BLaER1 treated with 17β-estradiol and CSF1 and Interleukin-3, amounts not matched to agents 10 nM and 100 nM (cell line): ENCODE results near the gene OR5K4.
"Not testable (repeated sequence)": the region's sequence is repeated elsewhere in the genome, so short reads cannot be mapped to it uniquely, and the experiment has no call there.

Source experiments
- H3K27ac ChIP-seq, 11 experiments: shearing (Covaris generic); formaldehyde crosslinking; 2 replicates each; pipeline ENCODE4 v1.8.1; 2022
- H3K27me3 ChIP-seq, 11 experiments: shearing (Covaris generic); formaldehyde crosslinking; 2 replicates each; pipeline ENCODE4 v1.8.1; 2022
- H3K36me3 ChIP-seq, 11 experiments: shearing (Covaris generic); formaldehyde crosslinking; 2 replicates each; pipeline ENCODE4 v1.8.1; 2022
- H3K4me1 ChIP-seq, 10 experiments: shearing (Covaris generic); formaldehyde crosslinking; 2 replicates each; pipeline ENCODE4 v1.8.1; 2022
- H3K4me2 ChIP-seq, 11 experiments: shearing (Covaris generic); formaldehyde crosslinking; 2 replicates each; pipeline ENCODE4 v1.8.1; 2022
- H3K4me3 ChIP-seq, 10 experiments: shearing (Covaris generic); formaldehyde crosslinking; 2 replicates each; pipeline ENCODE4 v1.8.1; 2022
- H3K9ac ChIP-seq, 11 experiments: shearing (Covaris generic); formaldehyde crosslinking; 2 replicates each; pipeline ENCODE4 v1.8.1; 2022
- H3K9me3 ChIP-seq, 11 experiments: shearing (Covaris generic); formaldehyde crosslinking; replicated peaks in 1 of 11; 2 replicates each; pipeline ENCODE4 v1.8.1; 2022
- H4K20me1 ChIP-seq, 11 experiments: shearing (Covaris generic); formaldehyde crosslinking; 2 replicates each; pipeline ENCODE4 v1.8.1; 2022
- Cebpa-rat ChIP-seq, 11 experiments: shearing (Covaris generic); IDR thresholded peaks; 2 replicates each; pipeline ENCODE4 v1.8.1; 2022

Gene OR5K4

DNA sequence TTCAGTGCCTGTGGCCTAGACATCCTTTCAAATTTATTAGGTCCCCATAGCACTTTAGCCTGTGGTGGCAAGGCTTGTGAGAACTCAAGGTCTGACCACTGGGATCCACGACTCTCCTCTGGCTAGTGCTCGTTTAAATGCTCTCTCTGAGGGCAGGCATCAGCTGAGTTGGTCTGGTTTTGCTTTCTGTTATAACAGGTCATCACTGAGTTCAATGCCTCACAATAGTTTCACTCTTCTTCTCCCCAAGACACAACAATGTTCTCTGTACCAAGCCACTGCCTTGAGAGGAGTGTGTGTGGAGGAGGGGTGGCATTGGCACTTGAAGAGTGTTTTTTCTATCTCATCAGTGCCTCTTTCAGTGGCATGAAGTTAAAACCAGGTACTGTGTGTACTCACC lies 7.6 kb downstream of the OR5K4 start:
- peaks cover 5 to 19% (median 15%) of the 10 kb centered on the region in 11 experiments; a peak in 16 of 22 replicates for H3K9me3 ChIP-seq
- H3K4me2 ChIP-seq = no peak overlapping the region
- no peaks in the 10 kb centered on the region for H4K20me1 ChIP-seq
- no peak overlapping the region for H3K4me3 ChIP-seq
- no peaks in the 10 kb centered on the region for H3K36me3 ChIP-seq
- no peak overlapping the region for H3K27ac ChIP-seq
- 0 out of 20 replicates have a peak, but pooled peaks cover 0 to 3% (median 0%) of the 10 kb centered on the region in 10 experiments for H3K4me1 ChIP-seq
- H3K9ac ChIP-seq = no peak overlapping the region
- no peaks in the 10 kb centered on the region for H3K27me3 ChIP-seq
- no peak for TF ChIP-seq Cebpa-rat (IDR thresholded peaks at IDR 0.05)

DNA sequence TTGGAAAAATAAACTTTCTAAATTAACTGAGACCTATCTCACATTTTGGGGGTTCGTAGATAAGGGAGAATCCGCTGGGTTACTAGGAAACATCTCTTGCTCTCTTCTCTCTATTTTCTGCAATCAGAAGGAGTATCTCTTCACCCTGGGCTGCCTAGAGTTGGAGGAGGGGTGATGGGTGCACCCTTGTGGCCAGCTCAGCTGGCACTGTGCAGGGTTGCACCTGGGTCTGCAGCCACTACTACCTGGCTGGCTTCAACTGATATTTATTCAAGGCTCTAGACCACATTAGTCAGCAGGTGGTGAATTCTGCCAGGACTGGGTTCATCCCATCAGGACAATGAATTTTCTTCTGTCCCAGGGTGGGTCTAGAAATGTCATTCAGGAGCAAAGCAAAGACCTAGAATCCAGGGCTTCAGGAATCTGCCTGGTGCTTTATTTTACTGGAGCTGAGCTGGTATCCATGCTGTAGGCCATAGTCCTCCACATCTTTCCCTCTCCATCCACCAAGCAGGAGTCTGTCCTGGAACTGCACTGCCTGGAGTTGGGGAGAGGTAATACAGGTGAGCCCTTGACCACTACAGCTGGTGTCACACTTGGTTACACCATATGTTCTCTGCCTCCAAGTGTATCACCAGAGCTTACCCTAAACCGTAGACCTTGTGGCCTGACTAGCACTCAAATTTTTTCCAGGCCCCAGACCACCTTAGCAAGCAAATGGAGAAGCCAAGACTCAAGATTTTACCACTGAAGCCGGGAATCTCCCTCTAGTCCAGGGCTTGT lies 14.0 kb downstream of the OR5K4 start:
- Histone ChIP-seq H3K9me3 (no peaks in the 10 kb centered on the region), H3K27ac (no peak overlapping the region), H4K20me1 (no peaks in the 10 kb centered on the region), H3K4me2 (no peak overlapping the region), H3K4me1 (no peaks in the 10 kb centered on the region), H3K9ac (no peak overlapping the region), H3K27me3 (no peaks in the 10 kb centered on the region), H3K36me3 (no peaks in the 10 kb centered on the region), H3K4me3 (no peak overlapping the region)
- no peak for TF ChIP-seq Cebpa-rat (IDR thresholded peaks at IDR 0.05)

DNA sequence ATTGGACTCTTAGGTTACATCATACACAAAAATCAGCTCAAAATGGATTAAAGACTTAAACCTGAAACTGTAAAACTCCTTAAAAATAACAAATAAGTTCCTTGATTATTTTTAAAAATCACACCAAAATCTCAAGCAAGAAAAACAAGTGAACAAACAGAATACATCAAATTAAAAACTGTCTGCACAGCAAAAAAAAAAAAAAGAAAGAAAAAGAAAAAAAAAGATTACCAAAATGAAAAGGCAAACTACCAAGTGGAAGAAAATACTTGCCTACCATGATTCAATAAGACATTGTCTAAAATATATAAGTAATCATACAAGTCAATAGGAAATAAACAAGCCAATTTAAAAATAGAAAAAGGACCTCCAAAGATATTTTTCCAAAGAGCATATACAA lies 17.5 kb downstream of the OR5K4 start:
- Histone ChIP-seq H3K27me3 (no peaks in the 10 kb centered on the region), H3K4me3 (no peak overlapping the region), H4K20me1 (no peaks in the 10 kb centered on the region), H3K27ac (no peak overlapping the region), H3K4me2 (no peak overlapping the region), H3K9me3 (no peaks in the 10 kb centered on the region), H3K9ac (no peak overlapping the region), H3K36me3 (no peaks in the 10 kb centered on the region), H3K4me1 (no peaks in the 10 kb centered on the region)
- no peak for TF ChIP-seq Cebpa-rat (IDR thresholded peaks at IDR 0.05)

DNA sequence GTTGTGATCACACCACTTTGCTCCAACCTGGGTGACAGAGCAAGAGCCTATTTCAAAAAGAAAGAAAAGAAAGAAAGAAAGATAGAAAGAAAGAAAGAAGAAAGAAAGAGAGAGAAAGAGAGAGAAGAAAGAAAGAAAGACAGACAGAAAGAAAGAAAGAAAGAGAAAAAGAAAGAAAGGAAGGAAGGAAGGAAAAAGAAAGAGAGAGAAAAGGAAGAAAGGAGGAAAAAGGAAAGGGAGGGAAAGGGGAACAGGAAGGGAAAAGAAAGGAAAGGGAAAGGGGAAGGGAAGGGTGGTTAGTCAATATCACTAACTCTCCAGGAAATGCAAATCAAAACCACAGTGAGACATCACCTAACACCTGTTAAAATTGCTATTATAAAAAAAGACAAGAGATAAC lies 18.2 kb downstream of the OR5K4 start:
- Histone ChIP-seq H3K36me3 (no peaks in the 10 kb centered on the region), H3K4me2 (no peak overlapping the region), H3K9me3 (no peaks in the 10 kb centered on the region), H4K20me1 (no peaks in the 10 kb centered on the region), H3K4me3 (no peak overlapping the region), H3K9ac (no peak overlapping the region), H3K27ac (no peak overlapping the region), H3K27me3 (no peaks in the 10 kb centered on the region), H3K4me1 (no peaks in the 10 kb centered on the region)
- no peak for TF ChIP-seq Cebpa-rat (IDR thresholded peaks at IDR 0.05)

DNA sequence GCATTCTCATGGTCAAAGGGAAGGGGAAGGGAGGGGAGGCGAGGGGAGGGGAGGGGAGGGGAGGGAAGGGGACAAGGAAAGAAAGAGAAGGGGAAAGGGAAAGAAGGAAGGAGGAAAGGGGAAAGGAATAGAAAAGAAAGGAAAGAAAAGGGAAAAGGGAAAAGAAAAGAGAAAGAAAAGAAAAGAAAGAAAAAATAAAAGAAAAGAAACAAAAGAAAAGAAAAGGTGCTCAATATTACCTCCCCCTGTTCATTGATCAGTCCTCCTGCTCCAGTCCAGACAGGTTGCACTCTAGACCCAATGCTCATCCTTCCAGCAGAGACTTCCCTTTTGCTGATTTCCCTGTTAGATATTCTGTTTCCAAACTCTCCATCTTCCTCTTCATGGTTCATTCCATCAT lies 18.8 kb downstream of the OR5K4 start:
- Histone ChIP-seq H3K4me1 (no peaks in the 10 kb centered on the region), H3K27me3 (no peaks in the 10 kb centered on the region), H3K27ac (no peak overlapping the region), H3K4me3 (no peak overlapping the region), H3K9ac (no peak overlapping the region), H4K20me1 (no peaks in the 10 kb centered on the region), H3K9me3 (no peaks in the 10 kb centered on the region), H3K36me3 (no peaks in the 10 kb centered on the region), H3K4me2 (no peak overlapping the region)
- no peak for TF ChIP-seq Cebpa-rat (IDR thresholded peaks at IDR 0.05)

DNA sequence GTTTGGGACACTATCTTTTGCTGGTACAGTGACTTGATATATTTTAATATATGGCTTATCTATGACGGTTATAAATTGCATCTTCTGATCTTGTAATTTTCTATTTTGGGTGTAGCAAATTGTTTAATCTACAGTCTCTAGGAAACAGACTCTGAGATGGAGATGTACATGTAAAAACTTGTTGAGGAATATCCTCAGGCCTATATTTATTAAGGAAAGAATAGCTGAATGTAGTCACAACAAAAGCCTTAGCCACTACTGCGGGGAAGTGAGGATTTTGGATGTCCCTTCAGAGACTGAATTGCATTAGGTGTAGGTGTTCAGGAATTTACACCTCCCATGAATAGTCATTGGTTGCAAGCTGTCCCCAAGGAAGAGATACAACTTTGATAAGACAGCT lies 23.0 kb downstream of the OR5K4 start:
- no peaks in the 10 kb centered on the region for H3K4me1 ChIP-seq
- no peak for TF ChIP-seq Cebpa-rat (IDR thresholded peaks at IDR 0.05)
- no peak overlapping the region for H3K4me2 ChIP-seq
- H3K36me3 ChIP-seq = no peaks in the 10 kb centered on the region
- H3K27me3 ChIP-seq = no peaks in the 10 kb centered on the region
- H3K9me3 ChIP-seq = no peaks in the 10 kb centered on the region
- no peak overlapping the region for H3K9ac ChIP-seq
- H3K27ac ChIP-seq = no peak overlapping the region
- no peak overlapping the region for H3K4me3 ChIP-seq
- H4K20me1 ChIP-seq = no peaks in the 10 kb centered on the region

DNA sequence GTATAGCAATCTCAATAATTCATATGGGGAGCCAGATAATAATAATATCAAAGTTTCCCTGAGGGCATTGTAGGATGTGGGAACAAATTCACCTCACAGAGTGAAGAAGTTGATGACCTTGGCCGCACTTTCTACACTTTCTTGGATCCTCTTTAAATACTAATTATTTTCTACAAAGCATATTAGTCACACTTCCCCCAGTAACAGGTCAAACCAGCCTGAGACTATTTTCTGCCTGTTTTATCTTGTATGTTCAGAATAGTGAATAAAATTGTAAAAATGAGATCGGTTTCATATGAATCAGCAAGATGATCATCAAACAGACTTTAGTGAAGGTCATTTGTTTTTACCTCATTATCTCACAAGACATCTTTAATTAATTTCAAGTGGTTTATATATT lies 34.5 kb downstream of the OR5K4 start:
- no peak for TF ChIP-seq Cebpa-rat (IDR thresholded peaks at IDR 0.05)
- no peak overlapping the region for H3K4me2 ChIP-seq
- H3K27me3 ChIP-seq = no peaks in the 10 kb centered on the region
- no peaks in the 10 kb centered on the region for H3K4me1 ChIP-seq
- H3K27ac ChIP-seq = no peak overlapping the region
- H4K20me1 ChIP-seq = no peaks in the 10 kb centered on the region
- no peak overlapping the region for H3K4me3 ChIP-seq
- no peak overlapping the region for H3K9ac ChIP-seq
- H3K9me3 ChIP-seq = no peaks in the 10 kb centered on the region
- H3K36me3 ChIP-seq = no peaks in the 10 kb centered on the region

DNA sequence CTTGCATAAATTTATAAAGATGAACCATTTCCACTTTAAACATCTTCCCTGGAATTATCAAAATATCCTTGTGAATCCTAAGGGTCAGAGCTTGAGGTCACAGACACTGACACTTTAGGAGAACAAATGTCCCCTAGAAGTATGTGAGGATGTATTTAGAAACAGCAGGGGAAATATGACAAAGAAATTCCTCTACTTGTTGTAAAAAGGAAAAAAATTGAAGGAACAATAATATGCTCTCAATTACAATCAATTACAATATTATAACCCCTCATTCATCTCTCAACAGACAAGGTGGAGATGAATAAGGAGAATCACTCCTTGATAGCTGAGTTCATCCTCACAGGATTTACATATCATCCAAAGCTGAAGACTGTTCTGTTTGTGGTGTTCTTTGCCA lies 36.7 kb downstream of the OR5K4 start, which contains the start of gene OR5K3:
TSS of gene OR5K3 (plus strand) at position 301 of the 400 bp plus-strand sequence. CDS start at position 301, 0 bp downstream.
- Histone ChIP-seq H3K9me3 (no peaks in the 10 kb centered on the region), H3K36me3 (no peaks in the 10 kb centered on the region), H3K4me2 (no peak within 1 kb of the TSS), H3K27me3 (no peaks in the 10 kb centered on the region), H3K4me1 (no peaks in the 10 kb centered on the region), H3K9ac (no peak within 1 kb of the TSS), H3K27ac (no peak within 1 kb of the TSS), H3K4me3 (no peak within 1 kb of the TSS), H4K20me1 (no peaks in the 10 kb centered on the region)
- TF ChIP-seq Cebpa-rat (IDR thresholded peaks at IDR 0.05) = no peak

DNA sequence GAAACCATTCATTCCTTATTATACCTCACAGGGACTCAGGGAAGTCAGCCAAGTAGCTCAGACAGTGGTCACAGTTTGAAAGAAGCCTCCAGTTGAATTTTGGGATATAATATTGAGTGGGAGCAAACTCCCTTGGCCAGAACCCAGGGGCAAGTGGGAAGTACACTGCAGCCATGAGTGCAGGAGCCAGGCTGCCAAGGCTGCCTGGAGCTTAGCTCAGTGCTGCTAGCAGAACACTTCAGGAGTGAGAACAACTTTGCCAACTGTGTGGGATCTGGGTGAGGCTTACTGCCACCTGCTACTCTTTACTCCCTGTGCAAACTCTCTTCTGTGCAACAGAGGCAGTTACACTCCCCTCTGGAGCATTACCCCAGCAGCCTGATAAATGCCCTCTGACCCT lies 41.4 kb downstream of the OR5K4 start:
- Histone ChIP-seq H3K4me3 (no peak overlapping the region), H3K27me3 (no peaks in the 10 kb centered on the region), H3K36me3 (no peaks in the 10 kb centered on the region), H4K20me1 (no peaks in the 10 kb centered on the region), H3K4me2 (no peak overlapping the region), H3K4me1 (peaks cover 0 to 6% (median 0%) of the 10 kb centered on the region in 10 experiments; a peak in 1 of 20 replicates), H3K9me3 (peaks cover 0 to 19% (median 13%) of the 10 kb centered on the region in 11 experiments; a peak in 15 of 22 replicates), H3K27ac (no peak overlapping the region), H3K9ac (no peak overlapping the region)
- no peak for TF ChIP-seq Cebpa-rat (IDR thresholded peaks at IDR 0.05)

DNA sequence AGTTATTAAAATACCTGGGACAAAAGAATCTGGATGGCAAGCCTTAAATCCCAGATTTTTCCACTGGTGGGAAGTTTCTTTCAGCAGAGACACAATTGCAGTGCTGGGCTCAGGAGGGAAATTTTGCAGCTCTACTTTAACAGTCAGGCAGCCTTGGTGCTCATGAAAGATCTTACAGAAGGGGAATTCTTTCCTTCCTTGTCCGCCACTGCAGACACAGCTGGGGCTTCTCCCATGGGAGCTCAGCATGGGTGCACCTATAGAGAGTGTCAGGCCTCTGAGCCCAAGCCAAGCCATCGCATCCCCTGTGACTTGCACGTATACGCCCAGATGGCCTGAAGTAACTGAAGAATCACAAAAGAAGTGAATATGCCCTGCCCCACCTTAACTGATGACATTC lies 42.8 kb downstream of the OR5K4 start:
- not testable (repeated sequence) for H3K36me3 ChIP-seq, H4K20me1 ChIP-seq, H3K27ac ChIP-seq, H3K4me3 ChIP-seq, H3K4me1 ChIP-seq, H3K27me3 ChIP-seq, H3K9ac ChIP-seq
- peak overlapping the region in 4 of 11 experiments; percentile 16 to 24 (median 19); a peak in 3 of 22 replicates for H3K4me2 ChIP-seq
- H3K9me3 ChIP-seq = peaks cover 0 to 19% (median 13%) of the 10 kb centered on the region in 11 experiments; a peak in 15 of 22 replicates
